HFFc6 (cell line): Measurements from ENCODE around the gene MRPL22. TPM values are rescaled to one million over a fixed set of nuclear protein-coding genes. Genes with fewer than 3 reads are reported as not detected.

ENCODE experiments used
- DNase-seq: peaks from one replicate; pipeline ENCODE4 v3.0.0-alpha.2; 2018
- H3K27ac Mint-ChIP-seq: 2 replicates; pipeline ENCODE4 v1.8.0; 2020; ENCODE audit warnings: mild to moderate bottlenecking, mixed read lengths
- H3K27me3 Mint-ChIP-seq: 2 replicates; pipeline ENCODE4 v1.8.0; 2021; ENCODE audit warnings: mild to moderate bottlenecking, moderate library complexity, mixed read lengths; ENCODE audit not compliant: insufficient read depth
- H3K36me3 Mint-ChIP-seq: 2 replicates; pipeline ENCODE4 v1.8.0; 2021; ENCODE audit warnings: low read depth, mixed read lengths
- H3K4me1 Mint-ChIP-seq: 2 replicates; pipeline ENCODE4 v1.8.0; 2020; ENCODE audit warnings: low read depth, mixed read lengths
- H3K4me3 Mint-ChIP-seq: 2 replicates; pipeline ENCODE4 v1.8.0; 2020; ENCODE audit warnings: mild to moderate bottlenecking, moderate library complexity, mixed read lengths
- H3K9me3 Mint-ChIP-seq: 2 replicates; pipeline ENCODE4 v1.8.0; 2020; ENCODE audit warnings: mild to moderate bottlenecking, mixed read lengths
- total RNA-seq, 6 experiments: library from RNA; stranded (reverse); fragmentation: NEBNext Ultra II Directional; extraction: Animal tissue kit (Norgen Biotek cat#: 25700); gene quantifications; 2 replicates in 1 of 6; 3 replicates in 5 of 6; pipeline ENCODE4 v1.2.3, GENCODE V29; 2021
- TF ChIP-seq, protein P1 (sequence below): fragments of 200-600 bp; sonication (generic); IDR thresholded peaks from 2 replicates; pipeline ENCODE4 v1.5.0; 2021; ENCODE audit warnings: antibody characterized with exemption, mild to moderate bottlenecking

The MRPL22 gene
- total RNA-seq, 6 experiments from 2014 or later: 44.1 to 60.9 (median 57.7) TPM

DNA sequence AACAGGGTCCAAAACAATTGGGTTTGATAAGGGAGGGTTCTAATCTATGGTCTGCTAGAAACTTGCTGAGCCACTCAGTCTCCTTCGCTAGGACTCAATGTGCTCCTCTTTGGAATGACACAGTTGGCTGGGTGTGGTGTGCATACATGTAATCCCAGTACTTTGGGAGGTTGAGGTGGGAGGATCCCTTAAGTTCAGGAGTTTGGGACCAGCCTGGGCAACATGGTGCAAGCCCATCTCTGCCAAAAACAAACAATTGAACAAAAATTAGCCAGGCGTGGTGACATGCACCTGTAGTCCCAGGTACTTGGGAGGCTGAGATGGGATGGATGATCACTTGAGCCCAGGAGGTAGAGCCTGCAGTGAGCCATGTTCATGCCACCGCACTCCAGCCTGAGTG, 70.0 kb downstream of the MRPL22 start:
- Mint-ChIP-seq H3K4me1 (peaks cover 6% of the 10 kb centered on the region), H3K36me3 (no peaks in the 10 kb centered on the region), H3K4me3 (no peak overlapping the region), H3K27ac (no peak overlapping the region), H3K27me3 (peaks cover 18% of the 10 kb centered on the region), H3K9me3 (no peaks in the 10 kb centered on the region)
- no peak for DNase-seq
- TF ChIP-seq, protein P1, sequence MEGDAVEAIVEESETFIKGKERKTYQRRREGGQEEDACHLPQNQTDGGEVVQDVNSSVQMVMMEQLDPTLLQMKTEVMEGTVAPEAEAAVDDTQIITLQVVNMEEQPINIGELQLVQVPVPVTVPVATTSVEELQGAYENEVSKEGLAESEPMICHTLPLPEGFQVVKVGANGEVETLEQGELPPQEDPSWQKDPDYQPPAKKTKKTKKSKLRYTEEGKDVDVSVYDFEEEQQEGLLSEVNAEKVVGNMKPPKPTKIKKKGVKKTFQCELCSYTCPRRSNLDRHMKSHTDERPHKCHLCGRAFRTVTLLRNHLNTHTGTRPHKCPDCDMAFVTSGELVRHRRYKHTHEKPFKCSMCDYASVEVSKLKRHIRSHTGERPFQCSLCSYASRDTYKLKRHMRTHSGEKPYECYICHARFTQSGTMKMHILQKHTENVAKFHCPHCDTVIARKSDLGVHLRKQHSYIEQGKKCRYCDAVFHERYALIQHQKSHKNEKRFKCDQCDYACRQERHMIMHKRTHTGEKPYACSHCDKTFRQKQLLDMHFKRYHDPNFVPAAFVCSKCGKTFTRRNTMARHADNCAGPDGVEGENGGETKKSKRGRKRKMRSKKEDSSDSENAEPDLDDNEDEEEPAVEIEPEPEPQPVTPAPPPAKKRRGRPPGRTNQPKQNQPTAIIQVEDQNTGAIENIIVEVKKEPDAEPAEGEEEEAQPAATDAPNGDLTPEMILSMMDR: no peak

- no peak within 1 kb of the TSS for H3K4me3 Mint-ChIP-seq
- no peak within 1 kb of the TSS for H3K27ac Mint-ChIP-seq
- H3K27me3 Mint-ChIP-seq: peaks cover 14% of the 10 kb centered on the region; the same call in 1 of the 2 replicates
- H3K9me3 Mint-ChIP-seq: no peaks in the 10 kb centered on the region
- no peak for DNase-seq
- TF ChIP-seq, protein P1: no peak
- H3K36me3 Mint-ChIP-seq: no peaks in the 10 kb centered on the region
- H3K4me1 Mint-ChIP-seq: peaks cover 4% of the 10 kb centered on the region
Measured at GRCh38 chr5:155013526-155013925, 72.7 kb downstream of the MRPL22 start, which contains the start of gene KIF4B. Gene KIF4B (plus strand): TSS chr5:155013755. CDS start chr5:155013860, 105 bp downstream.

- peaks cover 14% of the 10 kb centered on the region; the same call in 1 of the 2 replicates for H3K27me3 Mint-ChIP-seq
- no peaks in the 10 kb centered on the region for H3K36me3 Mint-ChIP-seq
- TF ChIP-seq, protein P1: no peak
- H3K4me3 Mint-ChIP-seq: no peak overlapping the region
- DNase-seq: no peak
- no peaks in the 10 kb centered on the region for H3K4me1 Mint-ChIP-seq
- H3K27ac Mint-ChIP-seq: no peak overlapping the region
- H3K9me3 Mint-ChIP-seq: no peaks in the 10 kb centered on the region
Measured at GRCh38 chr5:155015239-155015638, 74.4 kb downstream of the MRPL22 start.

DNA sequence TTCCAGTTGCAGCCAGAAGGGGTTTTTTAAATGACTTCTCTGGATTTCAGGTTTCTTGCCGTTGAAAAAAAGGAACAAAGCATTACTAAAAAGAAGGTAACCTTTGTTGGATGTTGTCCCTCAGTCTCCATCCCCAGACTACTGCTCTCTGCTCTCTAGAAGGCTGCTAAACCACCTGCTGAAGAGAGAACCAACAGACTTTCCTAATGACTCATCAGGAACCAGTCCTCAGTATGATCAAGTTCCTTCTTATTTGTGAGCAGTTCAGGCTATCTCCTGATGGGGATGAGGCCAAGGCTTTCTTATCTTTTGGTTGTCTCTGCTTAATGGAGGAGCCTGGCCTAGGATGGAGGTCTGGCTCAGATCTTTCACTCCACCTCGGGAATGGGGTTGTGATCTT, 76.7 kb downstream of the MRPL22 start:
- H3K27ac Mint-ChIP-seq: no peak overlapping the region
- H3K36me3 Mint-ChIP-seq: no peaks in the 10 kb centered on the region

More for the DNA sequence above, 76.7 kb downstream of the MRPL22 start:
- H3K4me3 Mint-ChIP-seq: no peak overlapping the region
- H3K9me3 Mint-ChIP-seq: no peaks in the 10 kb centered on the region
- TF ChIP-seq, protein P1: no peak
- no peak for DNase-seq
- peaks cover 11% of the 10 kb centered on the region; the same call in 1 of the 2 replicates for H3K27me3 Mint-ChIP-seq
- H3K4me1 Mint-ChIP-seq: peaks cover 8% of the 10 kb centered on the region; the same call in 1 of the 2 replicates

Other genes with a start within 250 kb of the MRPL22 start
- gene LARP1, start 185.7 kb upstream of the MRPL22 start, total RNA-seq: 100 to 1,000 TPM; 204 to 228 (median 208) TPM
- 1 to 10 TPM; 3.1 to 4.7 (median 3.6) TPM for gene FAXDC2, start 90.5 kb upstream of the MRPL22 start, total RNA-seq
- 10 to 100 TPM; 29.5 to 38.6 (median 30.8) TPM for gene CNOT8, start 82.4 kb upstream of the MRPL22 start, total RNA-seq
- 10 to 100 TPM; 16.5 to 22.5 (median 17.6) TPM for gene GEMIN5, start 2.9 kb upstream of the MRPL22 start, total RNA-seq
- gene KIF4B, start 72.7 kb downstream of the MRPL22 start, total RNA-seq: under 1 TPM; 0.05 to 0.21 (median 0.13) TPM